Measurements from ENCODE around the gene BPTF.
"Not testable (repeated sequence)": the region's sequence is repeated elsewhere in the genome, so short reads cannot be mapped to it uniquely, and the experiment has no call there.

BPTF gene

DNA sequence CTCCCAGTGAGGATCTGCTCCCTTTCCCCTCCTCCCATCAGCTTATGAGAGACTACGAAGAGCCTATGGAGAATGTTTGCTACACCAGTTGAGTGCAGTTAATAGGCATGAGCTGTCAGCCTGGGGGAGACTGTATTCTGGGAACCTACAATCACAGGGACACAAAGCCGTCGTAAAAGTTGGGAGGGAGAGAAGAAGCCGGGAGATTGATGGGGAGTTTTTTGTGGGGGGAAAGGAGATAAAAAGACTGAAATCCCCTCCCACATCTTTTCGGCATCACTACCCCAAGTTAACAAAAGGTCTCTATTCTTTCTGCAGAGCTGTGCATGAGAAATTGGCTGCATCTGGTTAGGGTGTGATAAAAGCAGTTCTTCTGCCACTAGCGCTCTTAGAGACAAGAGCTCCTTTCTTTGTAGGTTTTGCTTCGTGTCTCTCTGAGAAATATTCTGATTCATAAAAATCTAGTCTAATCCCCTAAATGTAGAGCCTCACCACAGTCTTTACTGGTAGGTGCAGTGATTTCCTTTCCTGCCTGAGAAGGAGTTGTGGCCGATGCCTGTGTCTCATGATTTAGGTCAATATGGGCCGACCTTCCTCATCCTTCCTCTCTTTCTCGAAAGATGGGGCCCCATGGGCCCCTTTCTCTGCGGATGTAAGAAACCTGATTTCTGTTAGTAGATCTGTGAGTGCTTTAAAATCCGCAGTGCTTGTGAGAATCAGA, 77.4 kb downstream of the BPTF start:
- DNase-seq = no peak

DNA sequence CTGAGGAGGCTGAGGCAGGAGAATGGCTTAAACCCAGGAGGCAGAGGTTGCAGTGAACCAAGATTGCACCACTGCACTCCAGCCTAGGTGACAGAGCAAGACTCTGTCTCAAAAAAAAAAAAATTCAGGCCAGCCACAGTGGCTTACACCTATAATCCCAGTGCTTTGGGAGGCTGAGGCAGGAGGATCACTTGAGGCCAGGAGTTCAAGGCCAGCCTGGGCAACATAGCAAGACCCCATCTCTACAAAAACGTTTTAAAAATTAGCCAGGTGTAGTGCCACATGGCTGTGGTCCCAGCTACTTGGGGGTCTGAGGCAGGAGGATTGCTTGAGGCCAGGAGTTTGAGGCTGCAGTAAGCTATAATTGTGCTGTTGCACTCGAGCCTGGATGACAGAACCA, 80.0 kb downstream of the BPTF start:
- DNase-seq = not testable (repeated sequence)

DNA sequence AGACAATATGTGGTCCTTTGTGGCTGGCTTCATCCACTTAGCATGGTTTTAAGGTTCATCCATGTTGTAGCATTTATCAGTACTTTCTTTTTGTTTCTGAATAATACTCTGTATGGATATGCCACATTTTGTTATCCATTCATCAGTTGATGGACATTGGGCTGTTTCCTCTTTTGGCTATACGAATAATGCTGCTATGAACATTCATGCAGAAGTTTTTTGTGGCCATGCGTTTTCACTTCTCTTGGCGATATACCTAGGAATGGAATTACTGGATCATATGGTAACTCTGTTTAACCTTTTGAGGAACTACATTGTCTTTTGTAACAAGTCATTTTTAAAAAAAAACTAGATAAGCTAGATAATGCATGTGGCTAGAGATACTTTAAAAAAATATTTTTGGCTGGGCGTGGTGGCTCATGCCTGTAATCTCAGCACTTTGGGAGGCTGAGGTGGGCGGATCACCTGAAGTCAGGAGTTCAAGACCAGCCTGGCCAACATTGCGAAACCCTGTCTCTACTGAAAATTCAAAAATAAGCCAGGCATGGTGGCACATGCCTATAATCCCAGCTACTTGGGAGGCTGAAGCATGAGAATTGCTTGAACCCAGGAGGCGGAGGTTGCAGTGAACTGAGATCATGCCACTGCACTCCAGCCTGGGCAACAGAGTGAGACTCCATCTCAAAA, 85.0 kb downstream of the BPTF start:
- DNase-seq = not testable (repeated sequence)

DNA sequence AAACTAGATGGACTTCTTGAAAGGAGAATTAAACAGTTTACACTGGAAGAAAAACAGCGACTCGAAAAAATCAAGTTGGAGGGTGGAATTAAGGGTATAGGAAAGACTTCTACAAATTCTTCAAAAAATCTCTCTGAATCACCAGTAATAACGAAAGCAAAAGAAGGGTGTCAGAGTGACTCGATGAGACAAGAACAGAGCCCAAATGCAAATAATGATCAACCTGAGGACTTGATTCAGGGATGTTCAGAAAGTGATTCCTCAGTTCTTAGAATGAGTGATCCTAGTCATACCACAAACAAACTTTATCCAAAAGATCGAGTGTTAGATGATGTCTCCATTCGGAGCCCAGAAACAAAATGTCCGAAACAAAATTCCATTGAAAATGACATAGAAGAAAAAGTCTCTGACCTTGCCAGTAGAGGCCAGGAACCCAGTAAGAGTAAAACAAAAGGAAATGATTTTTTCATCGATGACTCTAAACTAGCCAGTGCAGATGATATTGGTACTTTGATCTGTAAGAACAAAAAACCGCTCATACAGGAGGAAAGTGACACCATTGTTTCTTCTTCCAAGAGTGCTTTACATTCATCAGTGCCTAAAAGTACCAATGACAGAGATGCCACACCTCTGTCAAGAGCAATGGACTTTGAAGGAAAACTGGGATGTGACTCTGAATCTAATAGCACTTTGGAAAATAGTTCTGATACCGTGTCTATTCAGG, 85.9 kb downstream of the BPTF start:
- DNase-seq = no peak

DNA sequence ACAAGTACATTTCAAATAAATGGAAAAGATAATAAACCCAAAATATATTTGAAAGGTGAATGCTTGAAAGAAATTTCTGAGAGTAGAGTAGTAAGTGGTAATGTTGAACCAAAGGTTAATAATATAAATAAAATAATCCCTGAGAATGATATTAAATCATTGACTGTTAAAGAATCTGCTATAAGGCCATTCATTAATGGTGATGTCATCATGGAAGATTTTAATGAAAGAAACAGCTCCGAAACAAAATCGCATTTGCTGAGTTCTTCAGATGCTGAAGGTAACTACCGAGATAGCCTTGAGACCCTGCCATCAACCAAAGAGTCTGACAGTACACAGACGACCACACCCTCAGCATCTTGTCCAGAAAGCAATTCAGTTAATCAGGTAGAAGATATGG, 86.8 kb downstream of the BPTF start:
- no peak for DNase-seq

DNA sequence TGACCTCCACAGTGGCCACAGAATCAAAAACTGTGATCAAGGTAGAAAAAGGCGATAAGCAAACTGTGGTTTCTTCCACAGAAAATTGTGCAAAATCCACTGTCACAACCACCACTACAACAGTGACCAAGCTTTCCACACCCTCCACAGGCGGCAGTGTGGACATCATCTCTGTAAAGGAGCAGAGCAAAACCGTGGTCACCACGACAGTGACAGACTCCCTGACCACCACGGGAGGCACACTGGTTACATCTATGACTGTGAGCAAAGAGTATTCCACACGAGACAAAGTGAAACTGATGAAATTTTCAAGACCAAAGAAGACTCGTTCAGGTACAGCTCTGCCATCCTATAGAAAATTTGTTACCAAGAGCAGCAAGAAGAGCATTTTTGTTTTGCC, 87.4 kb downstream of the BPTF start:
- no peak for DNase-seq

DNA sequence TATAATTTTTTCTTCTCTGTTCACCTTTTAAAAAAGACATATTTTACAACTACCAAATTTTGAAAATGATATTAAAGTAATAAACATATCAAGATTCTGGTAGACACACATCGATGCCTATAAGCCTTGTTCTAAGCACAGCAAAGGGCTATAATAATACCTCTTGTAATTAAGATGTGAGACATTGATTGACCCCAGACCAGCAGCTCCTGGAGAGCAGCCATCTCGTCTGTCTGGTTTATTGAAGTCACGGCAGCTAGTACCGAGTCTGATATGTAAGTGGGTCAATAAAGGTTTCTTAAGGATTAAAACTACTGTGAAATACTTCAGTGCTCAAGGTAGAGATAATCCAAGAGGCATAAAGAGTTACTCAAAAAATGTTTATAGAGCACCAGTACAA, 94.9 kb downstream of the BPTF start:
- no peak for DNase-seq

DNA sequence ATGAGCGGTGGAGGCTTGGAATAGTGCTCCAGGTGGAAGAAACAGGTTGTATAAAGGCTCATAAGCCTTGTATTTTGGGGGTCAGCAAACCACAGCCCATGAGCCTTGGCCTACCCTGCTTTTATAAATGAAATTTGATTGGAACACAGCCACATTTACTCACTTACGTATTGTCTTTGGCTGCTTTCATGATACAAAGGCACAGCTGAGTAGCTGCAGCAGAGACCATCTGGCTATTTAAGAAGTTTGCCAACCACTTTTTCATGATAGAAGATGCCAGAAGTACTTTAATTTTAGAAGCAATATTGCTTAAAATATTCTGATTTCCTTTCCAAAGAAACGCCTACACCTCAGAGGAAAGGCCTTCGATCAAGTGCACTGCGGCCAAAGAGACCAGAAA, 97.2 kb downstream of the BPTF start:
- DNase-seq = no peak

DNA sequence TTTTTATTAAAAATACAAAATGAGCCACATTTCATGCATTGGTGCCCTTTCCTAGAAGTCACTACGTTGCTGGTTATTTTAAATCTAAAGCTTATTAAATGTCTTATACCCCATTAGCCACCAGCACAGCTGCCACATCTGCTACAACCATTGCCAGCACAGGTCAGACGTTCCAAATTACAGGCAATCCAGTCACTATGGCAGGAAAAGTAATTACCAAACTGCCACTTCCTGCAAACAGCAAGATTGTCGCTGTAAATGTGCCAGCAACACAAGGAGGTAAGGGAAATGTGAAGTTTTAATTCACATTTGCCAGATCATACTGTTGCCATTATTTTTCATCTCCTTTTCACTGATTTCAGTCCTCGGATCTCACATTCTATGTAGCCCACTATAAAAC, 103.5 kb downstream of the BPTF start:
- DNase-seq = not testable (repeated sequence)

DNA sequence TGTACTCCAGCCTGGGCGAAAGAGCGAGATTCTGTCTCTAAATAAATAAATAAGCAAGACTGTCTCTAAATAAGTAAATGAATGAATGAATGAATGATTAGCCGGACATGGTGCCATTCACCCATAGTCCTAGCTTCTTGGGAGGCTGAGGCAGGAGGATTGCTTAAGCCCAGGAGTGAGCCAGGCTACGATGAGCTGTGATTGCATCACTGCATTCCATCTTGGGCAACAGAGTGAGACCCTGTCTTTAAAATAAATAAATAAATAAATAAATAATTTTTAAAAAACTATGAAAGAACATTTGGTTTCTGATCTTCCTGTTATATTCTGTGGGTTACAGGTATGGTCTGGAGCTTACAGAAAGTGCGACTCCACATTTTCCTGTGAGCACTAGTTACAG, 105.9 kb downstream of the BPTF start:
- DNase-seq = no peak

DNA sequence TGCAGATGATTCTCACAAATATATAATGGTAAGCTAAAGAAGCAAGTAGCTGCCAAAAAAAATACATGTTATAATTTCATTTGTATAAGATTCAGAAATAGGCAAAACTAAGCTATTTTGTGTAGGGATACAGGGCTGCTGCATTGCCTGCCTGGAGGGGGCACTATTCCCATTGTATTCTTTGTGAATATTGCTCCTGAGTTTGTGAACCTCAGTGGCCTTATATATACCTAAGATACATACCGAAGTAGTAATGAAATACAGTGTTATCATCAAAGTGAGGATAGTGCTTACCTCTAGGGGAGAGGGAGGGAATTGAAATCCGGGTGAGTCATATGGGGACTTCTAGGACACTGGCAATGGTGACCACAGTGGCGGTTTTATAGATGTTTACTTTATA, 117.5 kb downstream of the BPTF start:
- DNase-seq = no peak

DNA sequence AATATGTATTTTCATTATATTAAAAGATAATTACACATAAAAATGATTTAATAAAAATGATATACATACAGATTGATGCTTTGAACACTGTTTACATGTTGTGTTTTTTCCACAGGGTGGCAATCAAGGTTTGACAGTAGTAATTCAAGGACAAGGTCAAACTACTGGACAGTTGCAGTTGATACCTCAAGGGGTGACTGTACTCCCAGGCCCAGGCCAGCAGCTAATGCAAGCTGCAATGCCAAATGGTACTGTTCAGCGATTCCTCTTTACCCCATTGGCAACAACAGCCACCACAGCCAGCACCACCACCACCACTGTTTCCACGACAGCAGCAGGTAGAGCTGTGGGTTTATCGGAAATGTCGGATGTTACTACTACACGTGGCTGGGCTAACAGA, 118.7 kb downstream of the BPTF start:
- no peak for DNase-seq

DNA sequence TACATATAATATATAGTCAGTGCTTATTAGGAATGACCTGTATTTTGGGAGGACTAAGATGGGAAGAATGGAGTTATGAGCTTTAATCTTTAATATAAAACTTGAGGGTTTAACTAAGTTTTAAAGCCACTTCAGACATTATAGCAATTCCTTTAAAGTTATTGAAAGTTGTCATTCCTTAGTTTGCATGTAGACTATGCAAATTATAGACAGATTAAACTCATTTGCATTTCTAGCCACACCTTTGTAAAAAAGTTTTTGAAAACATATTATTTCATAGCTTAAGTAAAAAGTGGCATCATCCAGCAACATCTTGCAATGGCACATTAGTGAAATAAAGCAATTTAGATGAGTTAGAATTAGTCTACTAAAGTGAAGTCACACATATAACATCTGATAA, 121.2 kb downstream of the BPTF start:
- no peak for DNase-seq

DNA sequence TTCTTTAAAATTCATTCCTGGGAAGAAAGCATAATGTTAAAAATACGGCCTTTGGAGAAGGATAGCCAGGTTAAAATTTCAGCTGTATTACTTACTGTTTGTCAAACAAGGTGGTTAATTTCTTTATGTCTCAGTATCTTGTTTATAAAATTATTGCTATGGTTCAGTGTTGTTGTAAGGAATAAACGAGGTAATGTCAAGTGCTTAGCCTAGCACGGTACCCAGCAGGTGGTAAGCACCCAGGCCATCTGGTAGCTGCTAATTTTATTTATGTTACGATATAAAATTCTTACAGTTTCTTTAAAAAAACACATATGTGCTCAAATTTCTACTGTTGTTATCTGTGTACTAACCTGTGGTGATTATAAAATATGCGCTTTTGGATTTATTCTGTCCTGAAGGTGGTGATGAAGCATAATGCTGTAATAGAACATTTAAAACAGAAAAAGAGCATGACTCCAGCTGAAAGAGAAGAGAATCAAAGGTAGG, 122.1 kb downstream of the BPTF start:
- no peak for DNase-seq

DNA sequence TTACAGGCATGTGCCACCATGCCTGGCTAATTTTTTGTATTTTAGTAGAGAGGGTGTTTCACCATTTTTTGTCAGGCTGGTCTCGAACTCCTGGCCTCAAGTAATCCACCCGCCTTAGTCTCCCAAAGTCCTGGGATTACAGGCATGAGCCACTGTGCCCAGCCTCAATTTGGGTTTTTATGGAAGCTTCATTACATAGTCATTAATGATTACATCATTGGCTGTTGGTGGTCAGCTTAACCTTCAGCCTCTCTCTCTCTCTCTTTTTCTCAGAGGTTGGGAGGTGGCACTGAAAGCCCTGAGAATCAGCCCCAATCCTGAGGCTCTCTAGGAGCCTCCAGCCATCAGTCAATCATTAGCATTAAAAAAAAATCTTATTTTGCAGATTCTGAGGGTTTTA, 125.6 kb downstream of the BPTF start:
- DNase-seq = no peak

DNA sequence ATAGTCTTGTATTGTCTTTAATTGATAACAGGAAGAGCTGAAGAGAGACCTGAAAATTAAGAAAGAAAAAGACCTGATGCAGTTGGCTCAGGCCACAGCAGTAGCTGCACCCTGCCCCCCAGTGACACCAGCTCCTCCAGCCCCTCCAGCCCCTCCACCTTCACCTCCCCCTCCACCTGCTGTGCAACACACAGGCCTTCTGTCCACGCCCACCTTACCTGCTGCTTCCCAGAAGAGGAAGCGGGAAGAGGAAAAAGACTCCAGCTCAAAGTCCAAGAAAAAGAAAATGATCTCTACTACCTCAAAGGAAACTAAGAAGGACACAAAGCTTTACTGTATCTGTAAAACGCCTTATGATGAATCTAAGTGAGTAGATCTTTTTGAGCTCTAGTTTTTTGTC, 134.2 kb downstream of the BPTF start:
- DNase-seq = no peak

DNA sequence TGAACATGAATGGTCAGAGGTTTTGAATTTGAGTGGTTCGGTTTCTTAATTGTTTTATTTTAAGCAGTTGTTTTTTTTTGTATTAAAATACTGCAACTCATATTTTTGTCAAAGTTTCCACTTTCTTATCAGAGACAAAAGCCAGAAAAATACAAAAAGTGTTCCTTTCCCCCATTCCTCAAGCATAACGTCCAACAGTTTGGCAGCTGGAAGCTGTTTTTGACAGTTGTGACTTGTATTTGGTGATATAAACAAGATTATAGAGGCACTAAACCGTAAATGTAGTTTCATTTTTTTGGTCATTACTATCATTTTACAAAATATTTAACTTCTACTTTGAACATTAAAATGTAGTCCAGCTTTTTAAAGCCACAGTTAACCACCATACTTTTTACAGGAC, 135.0 kb downstream of the BPTF start:
- DNase-seq = not testable (repeated sequence)

DNA sequence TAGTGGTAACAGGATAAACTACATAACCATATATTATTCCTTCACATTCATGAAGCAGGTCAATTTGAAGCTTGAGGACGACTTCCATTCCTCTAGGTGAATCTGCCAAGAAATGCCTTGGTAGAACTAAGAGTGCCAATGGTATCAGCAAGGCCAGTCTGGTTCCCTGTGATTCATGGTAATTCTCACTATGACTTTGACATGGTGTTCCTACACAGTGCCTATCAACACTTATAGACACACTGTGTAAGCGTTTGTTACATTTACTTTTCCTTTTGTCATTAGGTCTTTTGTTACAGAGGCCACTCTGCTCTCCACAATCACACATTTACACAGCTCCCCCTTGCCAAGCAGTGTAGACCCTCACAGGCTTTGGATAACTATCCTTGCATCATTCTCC, 136.9 kb downstream of the BPTF start:
- not testable (repeated sequence) for DNase-seq

DNA sequence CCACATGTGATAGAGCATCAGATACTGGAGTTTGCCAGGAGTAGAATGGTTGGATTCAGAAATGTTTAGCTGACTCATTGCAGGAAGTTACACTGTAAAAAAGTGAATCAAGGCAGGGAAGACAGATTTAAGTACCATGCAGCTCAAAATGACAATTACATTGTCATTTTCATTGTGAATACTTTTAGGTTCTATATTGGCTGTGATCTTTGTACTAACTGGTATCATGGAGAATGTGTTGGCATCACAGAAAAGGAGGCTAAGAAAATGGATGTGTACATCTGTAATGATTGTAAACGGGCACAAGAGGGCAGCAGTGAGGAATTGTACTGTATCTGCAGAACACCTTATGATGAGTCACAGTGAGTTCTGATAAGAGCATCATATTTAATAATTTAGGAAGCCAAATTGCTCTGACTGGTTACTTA, 137.9 kb downstream of the BPTF start:
- not testable (repeated sequence) for DNase-seq

DNA sequence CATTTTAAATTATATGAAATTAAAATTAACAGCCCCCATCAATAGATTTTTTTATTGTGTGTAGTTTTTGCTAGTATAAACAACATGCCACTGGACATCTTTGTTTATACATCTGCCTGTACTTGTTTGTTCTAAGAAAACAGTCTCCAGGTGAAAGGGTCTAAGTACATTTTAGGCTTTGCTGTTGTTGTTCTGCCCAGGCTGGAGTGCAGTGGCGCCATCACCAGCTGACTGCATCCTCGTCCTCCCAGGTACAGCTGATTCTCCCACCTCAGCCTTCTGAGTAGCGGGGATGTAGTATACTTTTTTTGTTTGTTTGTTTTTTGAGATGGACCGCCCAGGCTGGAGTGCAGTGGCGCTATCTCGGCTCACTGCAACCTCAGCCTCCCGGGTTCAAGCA, 145.5 kb downstream of the BPTF start:
- no peak for DNase-seq

DNA sequence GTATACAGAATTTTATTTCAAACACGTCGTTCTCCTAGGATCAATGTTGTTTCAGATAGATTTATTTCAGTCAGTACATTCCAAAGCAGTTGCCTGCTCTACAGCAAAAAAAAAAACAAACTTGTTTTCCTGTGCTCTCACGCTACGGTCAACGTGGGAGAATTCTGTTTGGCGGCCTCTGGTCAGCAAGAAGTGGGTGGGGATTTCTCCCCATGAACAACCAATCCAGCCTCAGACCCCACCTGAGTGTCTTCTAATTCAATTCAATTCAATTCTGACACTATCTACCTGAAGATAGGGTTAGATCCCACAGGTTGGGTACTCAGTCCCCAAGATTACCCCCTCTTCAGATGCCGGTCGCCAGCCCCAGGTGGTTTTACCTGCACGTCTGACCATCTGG, 148.9 kb downstream of the BPTF start:
- no peak for DNase-seq

DNA sequence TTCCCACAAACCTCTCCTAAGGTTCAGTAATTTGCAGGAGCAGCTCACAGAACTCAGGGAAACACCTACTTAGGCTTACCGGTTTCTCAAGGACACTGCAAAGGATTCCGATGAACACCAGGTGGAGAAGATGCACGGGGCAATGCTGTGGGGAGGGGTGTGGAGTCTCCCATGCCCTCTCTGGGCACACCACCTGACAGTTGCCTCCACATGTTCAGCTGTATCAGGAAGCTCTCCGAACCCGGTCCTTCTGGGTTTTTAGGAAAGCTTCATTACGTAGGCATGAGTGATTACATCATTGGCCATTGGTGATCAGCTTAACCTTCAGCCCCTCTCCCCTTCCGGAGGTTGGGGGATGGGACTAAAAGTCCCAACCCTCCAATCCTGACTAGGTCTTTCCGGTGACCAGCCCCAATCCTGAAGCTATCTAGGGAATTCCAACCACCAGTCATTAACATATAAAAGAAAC, 149.3 kb downstream of the BPTF start:
- no peak for DNase-seq

DNA sequence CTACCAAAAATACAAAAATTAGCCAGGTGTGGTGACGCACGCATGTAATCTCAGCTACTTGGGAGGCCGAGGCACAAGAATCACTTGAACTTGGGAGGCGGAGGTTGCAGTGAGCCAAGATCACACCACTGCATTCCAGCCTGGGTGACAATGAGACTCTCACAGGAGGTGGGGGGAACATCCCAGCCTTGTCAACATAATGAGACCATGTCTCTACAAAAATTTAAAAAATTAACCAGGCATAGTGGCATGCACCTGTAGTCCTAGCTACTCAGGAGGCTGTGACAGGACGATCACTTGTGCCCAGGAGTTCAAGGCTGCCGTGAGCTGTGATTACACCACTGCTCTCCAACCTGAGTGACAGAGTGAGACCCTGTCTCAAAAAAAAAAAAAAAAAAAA, 151.0 kb downstream of the BPTF start:
- DNase-seq = not testable (repeated sequence)

DNA sequence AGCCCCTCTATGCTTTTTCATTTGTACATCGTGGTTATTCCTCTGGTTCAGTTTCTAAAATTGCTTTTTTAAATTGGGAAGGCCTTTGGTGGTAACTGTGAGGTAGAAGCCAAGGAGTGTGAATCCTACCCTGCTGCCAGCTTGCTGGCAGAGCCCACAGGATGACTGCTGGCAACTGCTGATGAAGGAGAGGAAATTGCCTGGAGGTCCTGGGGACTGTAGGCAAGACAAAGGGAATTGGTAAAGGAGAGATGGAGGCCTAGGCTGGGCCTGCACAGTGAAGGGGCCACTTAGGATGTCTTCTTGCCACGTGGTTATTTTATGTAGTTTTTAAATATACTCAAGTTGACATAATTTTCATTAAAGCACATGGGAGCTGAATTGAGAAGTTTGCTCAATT, 155.2 kb downstream of the BPTF start:
- DNase-seq = no peak
